GM18517 (cell line): ENCODE data around the gene SOBP.
A peak's percentile ranks its signal among the peaks of the same experiment; 100 is the strongest.

ENCODE experiments used
- ATAC-seq: cut with Tn5 transposase; IDR thresholded peaks from one replicate; pipeline ENCODE4 v1.9.1; 2021; ENCODE audit warnings: mild to moderate bottlenecking, moderate library complexity; ENCODE audit not compliant: unreplicated experiment

The SOBP gene

GRCh38 chr6:107674995-107675738 lies 185.2 kb downstream of the SOBP start:
- ATAC-seq: peak; percentile 96

- ATAC-seq: no peak
These were observed 186.1 kb downstream of the SOBP start for GRCh38 chr6:107676042-107676441.

- no peak for ATAC-seq
These were observed 187.5 kb downstream of the SOBP start for GRCh38 chr6:107677399-107677798.

GRCh38 chr6:107679457-107679856 lies 189.5 kb downstream of the SOBP start:
- ATAC-seq: no peak

- ATAC-seq: no peak
These were observed 192.8 kb downstream of the SOBP start for GRCh38 chr6:107682721-107683120.

GRCh38 chr6:107683183-107683582 lies 193.3 kb downstream of the SOBP start:
- ATAC-seq: no peak

- no peak for ATAC-seq
These were observed 195.1 kb downstream of the SOBP start for GRCh38 chr6:107684996-107685395.

GRCh38 chr6:107689190-107689589 lies 199.3 kb downstream of the SOBP start:
- ATAC-seq: no peak

- no peak for ATAC-seq
These were observed 200.2 kb downstream of the SOBP start for GRCh38 chr6:107689951-107690642.

GRCh38 chr6:107690643-107691061 lies 200.7 kb downstream of the SOBP start:
- ATAC-seq: no peak

- no peak for ATAC-seq
These were observed 201.3 kb downstream of the SOBP start for GRCh38 chr6:107691062-107691751.

GRCh38 chr6:107692351-107692750 lies 202.4 kb downstream of the SOBP start:
- ATAC-seq: no peak

GRCh38 chr6:107695061-107695720 lies 205.3 kb downstream of the SOBP start:
- no peak for ATAC-seq

- no peak for ATAC-seq
These were observed 207.8 kb downstream of the SOBP start for GRCh38 chr6:107697682-107698081.

- no peak for ATAC-seq
These were observed 208.2 kb downstream of the SOBP start for GRCh38 chr6:107698146-107698545.

- ATAC-seq: no peak
These were observed 209.3 kb downstream of the SOBP start for GRCh38 chr6:107699254-107699653.

GRCh38 chr6:107699697-107700325 lies 209.9 kb downstream of the SOBP start:
- no peak for ATAC-seq

- no peak for ATAC-seq
These were observed 213.7 kb downstream of the SOBP start for GRCh38 chr6:107703606-107704005.

- no peak for ATAC-seq
These were observed 214.6 kb downstream of the SOBP start for GRCh38 chr6:107704347-107705013.

GRCh38 chr6:107706516-107707115 lies 216.7 kb downstream of the SOBP start:
- ATAC-seq: no peak
